Thymus (tissue), 11 donors: ENCODE results near the gene TRMT61A. TPM values are rescaled to one million over a fixed set of nuclear protein-coding genes. Genes with fewer than 3 reads are reported as not detected.
"Not testable (repeated sequence)": the region's sequence is repeated elsewhere in the genome, so short reads cannot be mapped to it uniquely, and the experiment has no call there.

Experiments
- DNase-seq, 9 donors: peaks; one replicate each; pipeline ENCODE4 v3.0.0-alpha.2; 2013; ENCODE audit warnings: low spot score in 9 of 9, low read depth in 6 of 9, missing footprints in 1 of 9
- H3K27ac ChIP-seq, 2 donors: one replicate each; pipeline ENCODE4 v1.5.1; 2013; ENCODE audit warnings: control low read depth in 1 of 2, low read depth in 1 of 2, low read length in 1 of 2, mild to moderate bottlenecking in 1 of 2, moderate library complexity in 1 of 2
- H3K27me3 ChIP-seq, 2 donors: one replicate each; pipeline ENCODE4 v1.5.1; 2013; ENCODE audit warnings: low read length in 1 of 2; ENCODE audit not compliant: control insufficient read depth in 2 of 2, insufficient read depth in 1 of 2
- H3K36me3 ChIP-seq, 2 donors: one replicate each; pipeline ENCODE4 v1.5.1; 2013; ENCODE audit warnings: low read length in 1 of 2, mild to moderate bottlenecking in 1 of 2, moderate library complexity in 1 of 2; ENCODE audit not compliant: control insufficient read depth in 2 of 2, insufficient read depth in 2 of 2
- H3K4me1 ChIP-seq, 2 donors: one replicate each; pipeline ENCODE4 v1.5.1; 2013; ENCODE audit warnings: low read length in 2 of 2; ENCODE audit not compliant: control insufficient read depth in 2 of 2, insufficient read depth in 2 of 2
- H3K4me3 ChIP-seq, 2 donors: one replicate each; pipeline ENCODE4 v1.5.1; 2013; ENCODE audit warnings: low read length in 2 of 2, control low read depth in 1 of 2, mild to moderate bottlenecking in 1 of 2
- H3K9me3 ChIP-seq, 2 donors: one replicate each; pipeline ENCODE4 v1.5.1; 2013; ENCODE audit warnings: low read length in 1 of 2, mild to moderate bottlenecking in 1 of 2; ENCODE audit not compliant: control insufficient read depth in 2 of 2, insufficient read depth in 1 of 2
- WGBS: extraction: QIAGEN DNeasy Blood & Tissue Kit; methylation state at CpG from one replicate; pipeline ENCODE4 v1.1.7; 2013; 5-methylcytosine and 5-hydroxymethylcytosine counted together
- polyA plus RNA-seq: library from polyadenylated mRNA; stranded (reverse); fragments of 200-250 nt; gene quantifications from one replicate; pipeline ENCODE4 v1.2.3, GENCODE V29; 2013
- total RNA-seq: library from RNA; stranded (reverse); fragments of 120-200 nt; gene quantifications from one replicate; pipeline ENCODE4 v1.2.4, GENCODE V29; 2013
- donor health status: healthy.

The TRMT61A gene
- total and polyA plus RNA-seq, 2 donors, result 5.8 to 8.6 TPM

DNA sequence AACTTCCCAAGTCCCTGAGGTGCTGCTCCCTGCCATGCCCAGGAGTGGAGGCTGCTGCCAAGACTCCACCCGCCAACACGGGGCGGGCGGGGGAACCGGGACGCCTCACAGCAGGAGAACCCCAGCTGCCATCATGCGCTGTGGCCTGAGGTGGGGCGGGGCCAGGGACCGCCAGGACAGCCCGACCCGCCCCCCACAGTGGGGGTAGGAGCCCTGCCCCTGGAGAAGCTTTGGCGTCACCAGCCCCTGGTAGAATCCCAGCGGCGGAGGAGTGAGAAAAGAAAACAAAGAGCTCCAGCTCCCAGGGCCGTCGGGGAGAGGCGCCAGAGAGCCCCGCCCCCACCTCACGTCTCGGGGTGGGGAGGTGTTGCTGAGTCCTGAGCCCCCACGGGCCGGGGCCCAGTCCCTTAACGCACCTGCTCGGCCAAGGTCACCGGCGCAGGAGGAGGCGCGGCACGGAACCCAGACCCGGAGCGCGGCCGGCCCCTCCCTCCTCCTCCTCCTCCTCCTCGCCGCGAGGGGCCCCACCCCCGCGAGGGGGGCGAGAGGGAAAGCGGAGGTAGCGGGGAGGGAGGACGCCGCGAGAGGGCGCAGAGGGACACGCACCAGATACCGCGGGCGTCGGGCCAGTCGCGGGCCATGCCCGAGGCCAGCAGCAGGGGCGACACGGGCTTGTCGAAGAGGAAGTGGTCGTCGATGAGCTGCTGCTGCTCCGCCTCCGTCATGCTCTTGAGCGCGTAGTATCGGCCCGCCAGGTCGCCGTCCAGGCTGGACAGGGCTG is 8.1 kb upstream of the TRMT61A start:
- Histone ChIP-seq H3K4me1 (peaks cover 10 to 24% of the 10 kb centered on the region in 2 donors), H3K36me3 (no peaks in the 10 kb centered on the region), H3K9me3 (peaks cover 1 to 3% of the 10 kb centered on the region in 2 donors), H3K27me3 (peaks cover 39 to 68% of the 10 kb centered on the region in 2 donors), H3K4me3 (peak overlapping the region; percentile 41 to 58), H3K27ac (no peak overlapping the region)
- peak in 6 of 9 donors; percentile 44 to 80 (median 60) for DNase-seq
- 4% methylated on average over 66 of the region's 66 CpGs for WGBS

DNA sequence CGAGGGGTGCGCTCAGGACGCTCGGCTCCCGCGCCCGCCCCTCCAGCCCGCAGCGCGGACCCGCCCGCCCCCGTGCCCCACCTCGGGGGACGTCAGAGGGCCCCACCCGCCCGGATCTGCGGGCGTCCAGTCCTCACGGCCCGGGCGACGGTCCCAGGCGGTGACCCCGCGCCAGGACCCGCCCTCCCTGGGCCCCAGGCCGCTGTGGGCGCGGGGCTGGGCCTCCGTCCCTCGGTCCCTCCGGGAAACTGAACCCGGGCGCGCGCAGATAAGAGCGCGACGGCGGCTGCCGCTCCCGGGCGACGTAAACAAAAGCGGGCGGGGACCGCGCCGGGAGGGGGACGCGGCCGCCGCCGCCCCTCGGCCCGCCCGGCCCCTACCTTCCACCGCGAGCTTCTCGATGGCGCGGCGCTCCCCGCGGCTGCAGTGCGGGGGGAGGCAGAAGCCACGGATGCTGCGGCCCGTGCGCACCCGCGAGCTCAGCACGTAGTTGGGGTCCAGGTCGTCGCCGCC is 7.5 kb upstream of the TRMT61A start:
- Histone ChIP-seq H3K4me1 (peaks cover 10 to 24% of the 10 kb centered on the region in 2 donors), H3K4me3 (peak overlapping the region; percentile 41 to 58), H3K27ac (no peak overlapping the region), H3K36me3 (no peaks in the 10 kb centered on the region), H3K9me3 (peaks cover 1 to 3% of the 10 kb centered on the region in 2 donors), H3K27me3 (peaks cover 41 to 75% of the 10 kb centered on the region in 2 donors)
- 2% methylated on average over 77 of the region's 77 CpGs for WGBS
- no peak for DNase-seq

DNA sequence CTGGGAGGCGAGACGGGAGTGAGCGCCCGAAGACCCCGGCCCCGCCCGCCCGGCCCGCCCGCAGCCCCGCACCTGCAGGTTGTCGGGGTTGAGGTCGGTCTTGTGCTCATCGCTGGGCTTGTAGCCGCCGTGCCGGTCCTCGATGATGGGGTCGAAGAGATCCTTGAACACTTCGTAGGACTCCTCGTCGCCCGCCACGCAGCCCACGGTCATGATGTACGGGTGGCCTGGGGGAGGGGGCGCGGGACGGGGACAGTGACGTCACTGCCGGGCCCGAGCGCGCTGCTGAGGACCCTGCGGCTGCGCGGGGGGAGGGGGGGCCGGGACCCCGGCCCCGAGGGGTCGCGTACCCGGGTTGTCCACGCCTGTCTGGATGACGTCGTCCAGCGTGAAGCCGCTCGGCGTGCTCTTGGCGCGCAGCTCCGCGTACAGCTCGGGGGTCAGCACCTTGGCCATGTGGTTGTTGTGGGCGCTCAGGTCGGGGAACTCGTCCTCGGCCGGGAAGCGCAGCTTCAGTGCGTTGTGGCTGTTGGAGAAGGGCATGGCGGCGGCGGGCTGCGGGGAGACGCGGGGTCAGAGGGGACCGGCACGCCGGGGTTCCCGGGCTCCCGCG is 6.9 kb upstream of the TRMT61A start:
- H3K9me3 ChIP-seq, result peaks cover 1 to 3% of the 10 kb centered on the region in 2 donors
- H3K27me3 ChIP-seq, result peaks cover 41 to 80% of the 10 kb centered on the region in 2 donors
- no peak for DNase-seq
- WGBS, result 2% methylated on average over 74 of the region's 74 CpGs
- H3K36me3 ChIP-seq, result no peaks in the 10 kb centered on the region
- H3K4me3 ChIP-seq, result peak overlapping the region in 1 of 2 donors; percentile 58
- peaks cover 10 to 24% of the 10 kb centered on the region in 2 donors for H3K4me1 ChIP-seq
- no peak overlapping the region for H3K27ac ChIP-seq

DNA sequence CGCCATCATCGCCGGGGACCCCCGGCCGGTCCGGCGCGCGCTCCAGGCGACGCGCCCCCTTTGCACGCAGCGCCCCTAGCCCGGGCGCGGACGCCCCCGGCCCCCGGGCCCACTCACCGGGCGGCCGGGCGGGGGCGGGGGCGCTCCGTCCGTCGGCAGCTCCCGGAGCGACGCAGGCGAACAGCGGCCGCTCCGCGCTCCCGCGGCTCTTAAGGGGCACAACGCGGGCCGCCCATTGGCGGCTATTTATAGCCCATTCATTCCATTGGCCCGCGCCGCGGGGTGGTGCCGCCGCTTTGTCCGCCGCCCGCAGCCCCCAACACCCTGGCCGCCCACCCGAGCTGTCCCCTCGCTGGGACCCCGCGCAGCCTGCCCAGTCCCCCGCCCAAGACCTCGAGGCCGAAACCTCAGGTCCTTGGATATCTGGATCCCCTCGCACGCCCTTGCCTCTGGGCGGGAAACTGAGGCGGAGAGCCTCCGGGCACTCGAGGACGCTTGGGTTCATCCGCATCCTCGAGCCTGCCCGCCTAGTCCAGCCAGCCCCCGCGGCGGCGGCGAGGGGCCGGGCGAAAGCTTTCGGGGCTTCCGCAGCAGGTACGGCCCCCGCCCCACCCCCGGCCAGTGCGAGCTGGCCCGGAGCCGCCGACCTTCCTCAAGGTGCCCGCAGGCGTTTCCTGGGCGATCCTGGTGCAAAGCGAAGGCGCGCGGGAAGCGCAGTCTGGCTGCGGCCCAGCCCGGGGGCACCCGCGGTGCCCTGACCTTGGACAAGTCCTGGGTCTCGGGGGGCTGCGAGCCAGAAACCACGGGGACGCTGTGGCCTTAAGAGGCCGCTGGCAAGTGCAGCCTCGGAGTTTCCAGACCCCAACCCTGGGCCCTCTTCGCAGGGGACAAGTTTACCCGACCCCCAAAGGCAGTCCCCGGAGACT is 6.1 kb upstream of the TRMT61A start, which contains the start of gene CKB:
TSS of gene CKB (minus strand) at position 182 of the 926 bp plus-strand sequence. CDS start 337 bp downstream, outside the sequence.
- 8% methylated on average over 107 of the region's 107 CpGs for WGBS
- no peak for DNase-seq
- H3K4me1 ChIP-seq, result peaks cover 10 to 27% of the 10 kb centered on the region in 2 donors
- H3K4me3 ChIP-seq, result peak within 1 kb of the TSS in 1 of 2 donors; percentile 58
- H3K27ac ChIP-seq, result no peak within 1 kb of the TSS
- H3K9me3 ChIP-seq, result peaks cover 1 to 3% of the 10 kb centered on the region in 2 donors
- H3K27me3 ChIP-seq, result peaks cover 41 to 85% of the 10 kb centered on the region in 2 donors
- H3K36me3 ChIP-seq, result no peaks in the 10 kb centered on the region

DNA sequence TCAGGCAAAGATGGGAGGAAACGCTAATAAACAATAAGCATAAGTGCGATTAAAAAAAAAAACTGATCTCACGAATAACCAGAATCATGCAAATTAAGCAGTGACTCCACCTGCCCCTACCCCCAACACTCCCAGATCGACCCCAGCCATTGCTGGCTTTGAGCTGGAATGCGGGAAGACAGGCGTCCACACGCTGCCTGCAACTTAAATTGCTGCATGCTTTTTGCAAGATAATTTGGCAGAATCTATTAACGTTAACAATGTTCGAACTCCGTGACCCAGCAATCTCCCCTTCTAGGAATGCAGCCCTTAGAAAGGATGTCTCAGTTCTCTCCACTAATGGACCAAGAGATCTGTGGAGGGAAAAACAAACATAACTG is 5.4 kb upstream of the TRMT61A start:
- 80% methylated on average over 10 of the region's 10 CpGs for WGBS

DNA sequence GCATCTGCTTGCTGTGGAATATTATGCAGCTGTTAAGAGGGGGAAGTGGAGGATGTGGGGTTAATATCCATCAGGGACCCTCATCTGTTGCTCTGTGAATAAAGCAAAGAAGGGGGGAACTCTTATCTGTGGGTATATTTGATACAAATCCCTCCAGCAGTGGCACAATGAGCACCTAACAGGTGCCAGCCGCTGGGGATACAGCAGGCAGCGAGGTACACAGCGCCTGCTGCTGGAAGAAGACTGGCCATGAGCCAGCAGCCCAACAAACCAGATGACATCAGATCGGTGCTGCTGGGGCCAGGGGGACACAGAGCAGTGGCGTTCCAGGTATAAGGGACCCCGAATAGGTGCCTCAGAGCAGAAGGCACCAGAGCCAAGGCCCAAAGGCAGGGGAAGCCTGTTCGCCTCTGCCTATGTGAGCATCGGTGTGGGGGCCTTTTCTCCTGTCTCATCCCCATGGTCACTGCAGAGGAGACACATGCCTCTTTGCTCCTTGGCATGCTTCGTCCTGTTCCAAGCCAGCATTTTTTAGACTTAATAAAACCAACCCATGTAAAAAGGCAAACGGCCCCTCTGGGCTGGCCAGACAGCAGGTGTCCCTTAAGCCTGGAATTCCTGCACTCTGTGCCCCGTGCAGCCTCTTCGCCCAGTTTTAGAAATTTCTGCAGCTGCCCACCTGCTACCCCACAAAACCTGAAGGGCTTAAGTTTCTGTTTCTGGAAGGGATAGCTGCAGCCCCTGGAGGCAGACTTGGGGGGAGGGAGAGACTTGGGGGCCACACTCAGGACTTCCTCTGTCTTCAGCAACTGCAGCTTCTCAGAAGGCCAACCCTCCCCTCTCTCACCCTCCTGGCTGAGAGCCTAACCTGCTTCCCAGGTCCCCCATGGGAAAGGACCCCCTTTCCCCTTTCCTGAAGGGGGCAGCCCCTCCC is 4.7 kb upstream of the TRMT61A start:
- peaks cover 10 to 30% of the 10 kb centered on the region in 2 donors for H3K4me1 ChIP-seq
- 89% methylated on average over 12 of the region's 12 CpGs for WGBS
- no peak for DNase-seq
- no peak overlapping the region for H3K27ac ChIP-seq
- H3K36me3 ChIP-seq, result no peaks in the 10 kb centered on the region
- no peak overlapping the region for H3K4me3 ChIP-seq
- H3K9me3 ChIP-seq, result peaks cover 1 to 3% of the 10 kb centered on the region in 2 donors
- peaks cover 41 to 76% of the 10 kb centered on the region in 2 donors for H3K27me3 ChIP-seq

More for the DNA sequence above, 5.4 kb upstream of the TRMT61A start:
- peaks cover 10 to 34% of the 10 kb centered on the region in 2 donors for H3K4me1 ChIP-seq
- no peak for DNase-seq
- peaks cover 1 to 3% of the 10 kb centered on the region in 2 donors for H3K9me3 ChIP-seq
- peaks cover 41 to 83% of the 10 kb centered on the region in 2 donors for H3K27me3 ChIP-seq
- H3K27ac ChIP-seq, result no peak overlapping the region
- H3K36me3 ChIP-seq, result no peaks in the 10 kb centered on the region
- no peak overlapping the region for H3K4me3 ChIP-seq

DNA sequence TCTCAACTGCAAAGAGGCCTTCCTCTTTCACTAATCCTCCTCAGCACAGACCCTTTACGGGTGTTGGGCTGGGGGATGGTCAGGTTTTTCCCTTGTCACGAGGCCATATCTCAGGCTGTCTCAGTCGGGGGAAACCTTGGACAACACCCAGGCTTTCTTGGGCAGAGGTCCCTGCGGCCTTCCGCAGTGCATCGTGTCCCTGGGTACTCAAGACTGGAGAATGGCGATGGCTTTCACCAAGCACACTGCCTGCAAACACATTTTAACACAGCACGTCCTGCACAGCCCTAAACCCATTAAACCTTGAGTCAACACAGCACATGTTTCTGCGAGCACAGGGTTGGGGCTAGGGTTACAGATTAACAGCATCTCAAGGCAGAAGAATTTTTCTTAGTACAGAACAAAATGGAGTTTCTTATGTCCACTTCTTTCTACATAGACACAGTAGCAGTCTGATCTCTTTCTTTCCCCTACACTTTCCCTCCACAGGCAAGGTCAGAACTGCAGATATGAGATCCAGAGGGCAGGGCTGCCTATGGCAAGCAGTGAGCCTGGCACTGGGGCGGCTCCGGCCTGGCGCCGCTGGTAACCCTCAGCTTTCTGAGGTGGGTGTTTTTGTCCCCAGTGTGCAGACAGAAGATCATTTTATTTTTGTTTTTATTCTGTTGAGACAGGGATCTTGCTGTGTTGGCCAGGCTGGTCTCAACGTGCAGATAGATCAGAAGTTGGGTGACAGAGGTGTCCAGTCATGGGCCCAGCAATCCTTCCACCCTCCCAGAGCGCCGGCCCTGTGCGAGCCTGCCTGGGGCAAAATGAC is 3.4 kb upstream of the TRMT61A start:
- peaks cover 38 to 62% of the 10 kb centered on the region in 2 donors for H3K27me3 ChIP-seq
- H3K4me3 ChIP-seq, DNase-seq, H3K36me3 ChIP-seq, H3K9me3 ChIP-seq, H3K27ac ChIP-seq: not testable (repeated sequence)
- H3K4me1 ChIP-seq, result peaks cover 17 to 34% of the 10 kb centered on the region in 2 donors
- 89% methylated on average over 17 of the region's 17 CpGs for WGBS
